ENCODE data around the gene COL9A1.

- TF ChIP-seq POLR2AphosphoS5 (IDR thresholded peaks at IDR 0.05; ENCODE audit: insufficient read depth in 1 of 2, low read depth in 1 of 2) = no peak
- no peak for TF ChIP-seq POLR2A (IDR thresholded peaks at IDR 0.05)
- no peak for TF ChIP-seq CTCF (IDR thresholded peaks at IDR 0.05)
These were observed 16.0 kb downstream of the COL9A1 start for GRCh38 chr6:70286905-70287304.
